HEK293T (cell line): ENCODE results near the gene P4HTM.
A peak's percentile ranks its signal among the peaks of the same experiment; 100 is the strongest.

Experiments used
- CTCF ChIA-PET: fragments of 350-600 bp; formaldehyde crosslinking; extraction: SDS; loops from one replicate; lab custom pipeline; 2021; ENCODE audit warnings: antibody characterized with exemption, inconsistent platforms; lab: Yijun Ruan, JAX
- POLR2A ChIA-PET: fragments of 350-600 bp; formaldehyde crosslinking; extraction: SDS; loops from one replicate; lab custom pipeline; 2020; ENCODE audit warnings: antibody characterized with exemption, inconsistent platforms; lab: Yijun Ruan, JAX
- DNase-seq: peaks from one replicate; pipeline ENCODE4 v3.0.0; 2012; ENCODE audit warnings: mixed read lengths; ENCODE audit errors: extremely low spot score
- ARNT ChIP-seq: fragments of 450-650 bp; IDR thresholded peaks from 2 replicates; pipeline ENCODE4 v1.6.1; 2017; ENCODE audit warnings: mild to moderate bottlenecking
- BHLHE40 ChIP-seq: fragments of 450-650 bp; IDR thresholded peaks from 2 replicates; pipeline ENCODE4 v1.6.1; 2016; ENCODE audit warnings: mild to moderate bottlenecking, moderate library complexity, borderline replicate concordance
- CTBP1 ChIP-seq: fragments of 450-650 bp; IDR thresholded peaks from 2 replicates; pipeline ENCODE4 v1.6.1; 2016; ENCODE audit warnings: borderline replicate concordance
- ELF4 ChIP-seq: fragments of 450-650 bp; IDR thresholded peaks from 2 replicates; pipeline ENCODE4 v1.6.1; 2017; ENCODE audit warnings: antibody characterized with exemption
- FOXA1 ChIP-seq: fragments of 450-650 bp; IDR thresholded peaks from 2 replicates; pipeline ENCODE4 v1.6.1; 2016; ENCODE audit warnings: mild to moderate bottlenecking
- FOXK2 ChIP-seq: fragments of 450-650 bp; IDR thresholded peaks from 2 replicates; pipeline ENCODE4 v1.6.1; 2016; ENCODE audit warnings: mild to moderate bottlenecking
- FOXM1 ChIP-seq: fragments of 450-650 bp; IDR thresholded peaks from 2 replicates; pipeline ENCODE4 v1.6.1; 2017; ENCODE audit warnings: mild to moderate bottlenecking, borderline replicate concordance
- HDGF ChIP-seq: fragments of 450-650 bp; IDR thresholded peaks from 2 replicates; pipeline ENCODE4 v1.6.1; 2017; ENCODE audit warnings: antibody characterized with exemption, borderline replicate concordance
- L3MBTL2 ChIP-seq: fragments of 450-650 bp; conservative IDR thresholded peaks from 2 replicates; pipeline ENCODE4 v1.6.1; 2016; ENCODE audit warnings: mild to moderate bottlenecking
- LEF1 ChIP-seq: fragments of 450-650 bp; IDR thresholded peaks from 2 replicates; pipeline ENCODE4 v1.6.1; 2017; ENCODE audit warnings: mild to moderate bottlenecking, borderline replicate concordance
- NFRKB ChIP-seq: fragments of 450-650 bp; IDR thresholded peaks from 2 replicates; pipeline ENCODE4 v1.6.1; 2016; ENCODE audit warnings: mild to moderate bottlenecking, moderate library complexity
- SP1 ChIP-seq: fragments of 450-650 bp; IDR thresholded peaks from 2 replicates; pipeline ENCODE4 v1.6.1; 2017
- SUZ12 ChIP-seq: fragments of 450-650 bp; IDR thresholded peaks from 2 replicates; pipeline ENCODE4 v1.6.1; 2016; ENCODE audit warnings: mild to moderate bottlenecking
- TARDBP ChIP-seq: fragments of 450-650 bp; IDR thresholded peaks from 2 replicates; pipeline ENCODE4 v1.6.1; 2016
- ZNF384 ChIP-seq: fragments of 450-650 bp; IDR thresholded peaks from 2 replicates; pipeline ENCODE4 v1.6.1; 2016
- TF ChIP-seq, protein P1 (sequence below): fragments of 450-650 bp; IDR thresholded peaks from 2 replicates; pipeline ENCODE4 v1.6.1; 2016

The P4HTM gene

DNA sequence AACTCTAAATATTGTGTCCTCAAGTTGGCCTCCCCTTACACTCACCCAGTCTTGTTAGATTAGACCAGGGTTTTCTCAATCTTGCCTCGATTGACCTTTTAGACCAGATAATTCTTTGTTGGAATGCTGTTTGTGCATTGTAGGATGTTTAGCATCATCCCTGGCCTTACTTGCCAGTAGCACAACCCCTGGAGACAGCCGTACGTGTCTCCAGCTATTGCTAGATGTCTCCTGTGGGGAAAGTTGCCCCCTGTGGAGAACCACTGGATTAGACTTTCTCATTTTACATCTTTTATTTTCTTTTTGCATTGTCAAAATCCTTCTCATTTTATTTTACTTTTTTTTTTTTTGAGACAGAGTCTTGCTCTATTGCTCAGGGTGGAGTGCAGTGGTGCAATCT, 19.4 kb downstream of the P4HTM start:
- no peak for DNase-seq
- CTCF ChIA-PET = interaction anchor here (0.6 to 1.7 kb wide), 2 partner anchors 12 to 76 kb away, joined by 5 to 15 read pairs; partner anchors contain the start of gene NDUFAF3
- no peak for TF ChIP-seq ELF4
- no peak for TF ChIP-seq LEF1
- no peak for TF ChIP-seq BHLHE40
- TF ChIP-seq L3MBTL2 = no peak
- no peak for TF ChIP-seq SUZ12
- TF ChIP-seq CTBP1 = no peak
- TF ChIP-seq FOXA1 = no peak
- no peak for TF ChIP-seq ZNF384
- TF ChIP-seq TARDBP = no peak
- POLR2A ChIA-PET = interaction anchor here (3.6 to 6.7 kb wide), 2 partner anchors 11 to 20 kb away, joined by 35 to 204 read pairs; partner anchors contain the start of genes DALRD3, IMPDH2 and NDUFAF3

DNA sequence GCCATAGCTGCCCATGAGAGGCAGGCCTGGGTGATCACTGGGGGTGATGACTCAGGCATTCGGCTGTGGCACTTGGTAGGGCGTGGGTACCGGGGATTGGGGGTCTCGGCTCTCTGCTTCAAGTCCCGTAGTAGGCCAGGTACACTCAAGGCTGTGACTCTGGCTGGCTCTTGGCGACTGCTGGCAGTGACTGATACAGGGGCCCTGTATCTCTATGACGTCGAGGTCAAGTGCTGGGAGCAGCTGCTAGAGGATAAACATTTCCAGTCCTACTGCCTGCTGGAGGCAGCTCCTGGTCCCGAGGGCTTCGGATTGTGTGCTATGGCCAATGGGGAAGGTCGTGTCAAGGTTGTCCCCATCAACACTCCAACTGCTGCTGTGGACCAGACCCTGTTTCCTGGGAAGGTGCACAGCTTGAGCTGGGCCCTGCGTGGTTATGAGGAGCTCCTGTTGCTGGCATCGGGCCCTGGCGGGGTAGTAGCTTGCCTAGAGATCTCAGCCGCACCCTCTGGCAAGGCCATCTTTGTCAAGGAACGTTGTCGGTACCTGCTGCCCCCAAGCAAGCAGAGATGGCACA, 22.5 kb downstream of the P4HTM start:
- TF ChIP-seq ZNF384 = no peak
- TF ChIP-seq, protein P1, sequence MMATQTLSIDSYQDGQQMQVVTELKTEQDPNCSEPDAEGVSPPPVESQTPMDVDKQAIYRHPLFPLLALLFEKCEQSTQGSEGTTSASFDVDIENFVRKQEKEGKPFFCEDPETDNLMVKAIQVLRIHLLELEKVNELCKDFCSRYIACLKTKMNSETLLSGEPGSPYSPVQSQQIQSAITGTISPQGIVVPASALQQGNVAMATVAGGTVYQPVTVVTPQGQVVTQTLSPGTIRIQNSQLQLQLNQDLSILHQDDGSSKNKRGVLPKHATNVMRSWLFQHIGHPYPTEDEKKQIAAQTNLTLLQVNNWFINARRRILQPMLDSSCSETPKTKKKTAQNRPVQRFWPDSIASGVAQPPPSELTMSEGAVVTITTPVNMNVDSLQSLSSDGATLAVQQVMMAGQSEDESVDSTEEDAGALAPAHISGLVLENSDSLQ = no peak
- no peak for TF ChIP-seq LEF1
- TF ChIP-seq ARNT = no peak
- TF ChIP-seq TARDBP = no peak
- TF ChIP-seq CTBP1 = no peak
- no peak for TF ChIP-seq FOXM1
- TF ChIP-seq SUZ12 = no peak
- TF ChIP-seq FOXK2 = no peak
- TF ChIP-seq FOXA1 = no peak
- TF ChIP-seq SP1 = no peak
- no peak for TF ChIP-seq NFRKB
- no peak for TF ChIP-seq ELF4
- TF ChIP-seq HDGF = no peak
- no peak for TF ChIP-seq BHLHE40
- DNase-seq = no peak
- POLR2A ChIA-PET = interaction anchor here (0.6 to 4.0 kb wide), 6 partner anchors 9 to 108 kb away, joined by 3 to 21 read pairs (median 6); partner anchors contain the start of genes IMPDH2, NDUFAF3, QRICH1 and USP19
- CTCF ChIA-PET = interaction anchor here (0.5 to 2.5 kb wide), 3 partner anchors 22 to 35 kb away, joined by 4 to 18 read pairs (median 5); no protein-coding TSS in a partner anchor

- no peak for DNase-seq
- POLR2A ChIA-PET = interaction anchor here (0.6 to 4.0 kb wide), 5 partner anchors 8 to 26 kb away, joined by 3 to 21 read pairs (median 7); partner anchors contain the start of genes IMPDH2 and NDUFAF3
- no peak for TF ChIP-seq ELF4
- TF ChIP-seq CTBP1 = no peak
- no peak for TF ChIP-seq HDGF
- TF ChIP-seq ZNF384 = no peak
- no peak for TF ChIP-seq L3MBTL2
- TF ChIP-seq SP1 = no peak
- no peak for TF ChIP-seq SUZ12
- no peak for TF ChIP-seq BHLHE40
- CTCF ChIA-PET = interaction anchor here (0.6 to 2.5 kb wide), 2 partner anchors 26 to 288 kb away, joined by 4 to 18 read pairs; no protein-coding TSS in a partner anchor
Measured at GRCh38 chr3:49013113-49013737, 23.2 kb downstream of the P4HTM start.

GRCh38 chr3:49013738-49014660, 24.0 kb downstream of the P4HTM start:
- ChIA-PET POLR2A (interaction anchor here (0.9 to 4.0 kb wide), 7 partner anchors 7 to 28 kb away, joined by 3 to 21 read pairs (median 7); partner anchors contain the start of genes IMPDH2, NDUFAF3 and P4HTM), CTCF (interaction anchor here (0.6 to 2.5 kb wide), 2 partner anchors 26 to 289 kb away, joined by 4 to 18 read pairs; no protein-coding TSS in a partner anchor)
- peak; percentile 50 for DNase-seq
- no peak for TF ChIP-seq ELF4
- TF ChIP-seq FOXM1 = no peak
- TF ChIP-seq, protein P1 = no peak
- TF ChIP-seq ZNF384 = no peak
- TF ChIP-seq NFRKB = no peak
- TF ChIP-seq SUZ12 = no peak
- no peak for TF ChIP-seq SP1
- no peak for TF ChIP-seq CTBP1
- no peak for TF ChIP-seq LEF1
- no peak for TF ChIP-seq FOXA1
- TF ChIP-seq L3MBTL2 = no peak
- TF ChIP-seq HDGF = no peak

DNA sequence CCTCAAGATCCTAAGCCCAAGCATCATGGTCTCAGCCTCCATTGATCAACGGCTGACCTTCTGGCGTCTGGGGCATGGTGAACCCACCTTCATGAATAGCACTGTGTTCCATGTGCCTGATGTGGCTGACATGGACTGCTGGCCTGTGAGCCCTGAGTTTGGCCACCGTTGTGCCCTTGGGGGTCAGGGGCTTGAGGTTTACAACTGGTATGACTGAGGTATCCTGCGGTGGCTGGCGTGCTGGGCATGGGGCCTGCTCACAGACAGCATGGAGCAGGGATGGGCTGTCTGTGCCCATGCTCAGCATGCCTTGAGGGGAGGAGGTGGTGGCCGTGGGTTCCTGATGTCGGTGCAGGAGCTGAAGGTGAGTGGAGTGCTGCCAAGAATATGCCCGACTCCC, 25.0 kb downstream of the P4HTM start:
- POLR2A ChIA-PET = interaction anchor here (1.3 to 9.9 kb wide), 3 partner anchors 8 to 29 kb away, joined by 3 to 204 read pairs (median 21); partner anchors contain the start of gene WDR6
- no peak for TF ChIP-seq FOXM1
- TF ChIP-seq, protein P1 = no peak
- TF ChIP-seq CTBP1 = no peak
- no peak for TF ChIP-seq HDGF
- no peak for TF ChIP-seq ARNT
- TF ChIP-seq FOXK2 = no peak
- TF ChIP-seq L3MBTL2 = no peak
- TF ChIP-seq NFRKB = no peak
- no peak for TF ChIP-seq SP1
- no peak for TF ChIP-seq TARDBP
- TF ChIP-seq ZNF384 = no peak
- TF ChIP-seq LEF1 = no peak
- no peak for TF ChIP-seq BHLHE40
- no peak for TF ChIP-seq SUZ12
- no peak for TF ChIP-seq ELF4
- TF ChIP-seq FOXA1 = no peak

More for the DNA sequence above, 25.0 kb downstream of the P4HTM start:
- CTCF ChIA-PET = interaction anchor here (2.5 kb wide), 1 partner anchor 27 kb away, joined by 18 read pairs; no protein-coding TSS in a partner anchor
- no peak for DNase-seq
